ENCODE data around the gene IGF1R. TPM values are rescaled to one million over a fixed set of nuclear protein-coding genes. Genes with fewer than 3 reads are reported as not detected.

IGF1R gene
- total RNA-seq, 1 donor from 2014 or later: 151 TPM

- H3K27ac ChIP-seq: no peak overlapping the region
- H3K9me3 ChIP-seq: no peaks in the 10 kb centered on the region
- H3K4me1 ChIP-seq: peaks cover 0 to 46% of the 10 kb centered on the region in 2 donors
- DNase-seq (ENCODE audit: low spot score in 2 of 2): no peak
- H3K4me3 ChIP-seq: no peak overlapping the region
- H3K27me3 ChIP-seq: no peaks in the 10 kb centered on the region
- TF ChIP-seq, protein P1, sequence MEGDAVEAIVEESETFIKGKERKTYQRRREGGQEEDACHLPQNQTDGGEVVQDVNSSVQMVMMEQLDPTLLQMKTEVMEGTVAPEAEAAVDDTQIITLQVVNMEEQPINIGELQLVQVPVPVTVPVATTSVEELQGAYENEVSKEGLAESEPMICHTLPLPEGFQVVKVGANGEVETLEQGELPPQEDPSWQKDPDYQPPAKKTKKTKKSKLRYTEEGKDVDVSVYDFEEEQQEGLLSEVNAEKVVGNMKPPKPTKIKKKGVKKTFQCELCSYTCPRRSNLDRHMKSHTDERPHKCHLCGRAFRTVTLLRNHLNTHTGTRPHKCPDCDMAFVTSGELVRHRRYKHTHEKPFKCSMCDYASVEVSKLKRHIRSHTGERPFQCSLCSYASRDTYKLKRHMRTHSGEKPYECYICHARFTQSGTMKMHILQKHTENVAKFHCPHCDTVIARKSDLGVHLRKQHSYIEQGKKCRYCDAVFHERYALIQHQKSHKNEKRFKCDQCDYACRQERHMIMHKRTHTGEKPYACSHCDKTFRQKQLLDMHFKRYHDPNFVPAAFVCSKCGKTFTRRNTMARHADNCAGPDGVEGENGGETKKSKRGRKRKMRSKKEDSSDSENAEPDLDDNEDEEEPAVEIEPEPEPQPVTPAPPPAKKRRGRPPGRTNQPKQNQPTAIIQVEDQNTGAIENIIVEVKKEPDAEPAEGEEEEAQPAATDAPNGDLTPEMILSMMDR (IDR thresholded peaks at IDR 0.05): no peak
- intact Hi-C loops (cut with DNase I): loop anchor here (10.0 kb wide), 1 partner anchor 53 kb away; no protein-coding TSS in a partner anchor
- no peaks in the 10 kb centered on the region for H3K36me3 ChIP-seq
These were observed 43.9 kb downstream of the IGF1R start for GRCh38 chr15:98692213-98692612.

- intact Hi-C loops (cut with DNase I): loop anchor here (10.0 kb wide), 1 partner anchor 51 kb away; no protein-coding TSS in a partner anchor
- Histone ChIP-seq H3K4me1 (peaks cover 0 to 53% of the 10 kb centered on the region in 2 donors), H3K36me3 (no peaks in the 10 kb centered on the region), H3K27ac (no peak overlapping the region), H3K27me3 (no peaks in the 10 kb centered on the region), H3K9me3 (no peaks in the 10 kb centered on the region), H3K4me3 (no peak overlapping the region)
- no peak for DNase-seq (ENCODE audit: low spot score in 2 of 2)
- TF ChIP-seq, protein P1 (IDR thresholded peaks at IDR 0.05): no peak
These were observed 45.8 kb downstream of the IGF1R start for GRCh38 chr15:98694161-98694560.

GRCh38 chr15:98698792-98699191, 50.5 kb downstream of the IGF1R start:
- Histone ChIP-seq H3K4me1 (peaks cover 0 to 71% of the 10 kb centered on the region in 2 donors), H3K36me3 (no peaks in the 10 kb centered on the region), H3K27me3 (no peaks in the 10 kb centered on the region), H3K9me3 (no peaks in the 10 kb centered on the region), H3K4me3 (no peak overlapping the region), H3K27ac (no peak overlapping the region)
- TF ChIP-seq, protein P1 (IDR thresholded peaks at IDR 0.05): no peak
- intact Hi-C loops (cut with DNase I): loop anchor here (10.0 kb wide), 1 partner anchor 46 kb away; no protein-coding TSS in a partner anchor
- DNase-seq (ENCODE audit: low spot score in 2 of 2): no peak

DNA sequence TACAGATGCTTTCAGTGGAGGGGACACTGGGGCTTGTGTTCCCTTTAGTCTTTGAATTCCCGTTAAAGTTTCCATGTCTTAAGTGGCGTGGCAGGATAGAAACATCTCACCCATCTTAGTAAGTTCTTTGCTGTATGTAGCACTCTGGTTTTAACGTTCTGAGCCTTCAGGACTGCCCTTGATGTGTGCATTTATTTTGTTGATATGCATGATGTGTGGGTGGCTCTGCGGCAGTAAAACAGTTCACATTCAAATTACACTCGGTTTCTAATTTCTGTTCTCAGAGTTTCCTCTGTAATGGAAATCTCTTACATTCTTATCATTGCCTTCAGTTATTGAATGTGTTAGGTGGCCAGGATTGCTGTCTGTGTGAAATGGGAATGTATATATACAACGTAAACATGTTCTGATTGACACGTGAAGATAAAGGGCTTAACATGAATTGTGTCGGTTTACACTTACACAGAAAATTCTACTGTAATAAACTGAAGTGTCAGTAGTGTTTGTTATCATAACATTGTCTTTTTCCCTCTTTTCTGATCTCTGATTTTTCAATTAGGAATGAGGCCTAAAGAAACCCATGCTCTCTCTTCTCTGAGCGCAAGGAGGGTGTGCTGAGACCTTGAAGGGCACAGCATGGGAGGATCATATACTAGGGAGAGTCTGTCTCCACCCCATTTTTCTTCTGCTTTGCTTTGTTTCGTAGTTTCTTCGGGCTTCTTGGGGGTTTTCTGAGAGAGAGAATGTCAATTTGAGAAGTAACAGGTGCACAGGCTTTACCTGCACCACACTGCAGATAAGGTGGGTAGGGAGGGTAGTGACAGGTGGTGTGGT, 51.5 kb downstream of the IGF1R start:
- Histone ChIP-seq H3K27ac (no peak overlapping the region), H3K9me3 (no peaks in the 10 kb centered on the region), H3K36me3 (no peaks in the 10 kb centered on the region), H3K4me3 (no peak overlapping the region), H3K4me1 (peaks cover 0 to 72% of the 10 kb centered on the region in 2 donors), H3K27me3 (no peaks in the 10 kb centered on the region)
- intact Hi-C loops (cut with DNase I): loop anchor here (10.0 kb wide), 1 partner anchor 45 kb away; no protein-coding TSS in a partner anchor
- DNase-seq (ENCODE audit: low spot score in 2 of 2): no peak
- TF ChIP-seq, protein P1 (IDR thresholded peaks at IDR 0.05): no peak

DNA sequence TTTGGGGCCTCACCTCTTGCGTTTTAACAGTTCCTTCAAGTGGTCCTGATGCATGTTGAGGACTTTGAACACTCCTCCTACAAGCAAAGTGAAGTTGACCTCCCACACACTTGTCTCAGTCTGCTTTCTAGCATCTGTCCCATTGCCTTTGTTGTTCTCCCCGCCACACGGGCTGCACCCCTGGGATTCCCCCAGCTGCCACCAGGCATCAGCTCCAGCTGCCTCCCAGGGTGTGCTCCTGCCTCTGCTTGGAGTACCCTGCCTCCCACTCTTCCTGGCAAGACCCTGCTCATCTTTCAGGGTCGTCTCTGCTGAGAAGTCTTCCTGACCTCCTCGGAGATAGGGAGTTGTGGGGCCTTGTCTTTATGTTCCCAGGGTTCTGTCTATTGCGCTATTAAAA, 52.2 kb downstream of the IGF1R start:
- Histone ChIP-seq H3K4me3 (no peak overlapping the region), H3K27me3 (no peaks in the 10 kb centered on the region), H3K9me3 (no peaks in the 10 kb centered on the region), H3K4me1 (peaks cover 0 to 71% of the 10 kb centered on the region in 2 donors), H3K36me3 (no peaks in the 10 kb centered on the region), H3K27ac (no peak overlapping the region)
- DNase-seq (ENCODE audit: low spot score in 2 of 2): no peak
- TF ChIP-seq, protein P1 (IDR thresholded peaks at IDR 0.05): no peak
- intact Hi-C loops (cut with DNase I): no loop called here

Measured in ascending aorta (tissue), 2 donors.